ENCODE measurements around the gene FBN1. TPM values are rescaled to one million over a fixed set of nuclear protein-coding genes. Genes with fewer than 3 reads are reported as not detected.

The FBN1 gene
- total RNA-seq, 4 donors from 2014 or later, result 113 to 147 (median 120) TPM

DNA sequence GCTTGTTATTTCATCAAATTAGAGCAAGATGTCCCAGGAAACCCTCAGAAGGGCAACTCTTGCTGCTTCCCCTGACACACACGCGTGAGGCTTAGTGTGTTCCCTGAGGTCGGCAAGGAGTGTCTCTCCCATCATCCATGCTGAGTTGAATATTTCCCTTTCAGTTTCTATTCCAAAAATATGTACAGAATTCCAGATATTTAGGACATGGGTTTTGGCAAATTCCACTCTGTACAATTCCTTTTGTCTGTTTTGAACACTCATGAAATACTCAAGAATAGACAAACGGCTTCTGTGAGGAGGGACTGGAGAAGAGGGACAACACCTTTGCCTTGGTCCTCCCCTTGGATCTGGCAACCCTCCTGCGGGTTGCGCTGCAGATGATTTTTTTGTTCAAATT is 176.2 kb downstream of the FBN1 start:
- peaks cover 6 to 8% of the 10 kb centered on the region in 2 donors for H3K4me1 ChIP-seq
- TF ChIP-seq, protein P1, sequence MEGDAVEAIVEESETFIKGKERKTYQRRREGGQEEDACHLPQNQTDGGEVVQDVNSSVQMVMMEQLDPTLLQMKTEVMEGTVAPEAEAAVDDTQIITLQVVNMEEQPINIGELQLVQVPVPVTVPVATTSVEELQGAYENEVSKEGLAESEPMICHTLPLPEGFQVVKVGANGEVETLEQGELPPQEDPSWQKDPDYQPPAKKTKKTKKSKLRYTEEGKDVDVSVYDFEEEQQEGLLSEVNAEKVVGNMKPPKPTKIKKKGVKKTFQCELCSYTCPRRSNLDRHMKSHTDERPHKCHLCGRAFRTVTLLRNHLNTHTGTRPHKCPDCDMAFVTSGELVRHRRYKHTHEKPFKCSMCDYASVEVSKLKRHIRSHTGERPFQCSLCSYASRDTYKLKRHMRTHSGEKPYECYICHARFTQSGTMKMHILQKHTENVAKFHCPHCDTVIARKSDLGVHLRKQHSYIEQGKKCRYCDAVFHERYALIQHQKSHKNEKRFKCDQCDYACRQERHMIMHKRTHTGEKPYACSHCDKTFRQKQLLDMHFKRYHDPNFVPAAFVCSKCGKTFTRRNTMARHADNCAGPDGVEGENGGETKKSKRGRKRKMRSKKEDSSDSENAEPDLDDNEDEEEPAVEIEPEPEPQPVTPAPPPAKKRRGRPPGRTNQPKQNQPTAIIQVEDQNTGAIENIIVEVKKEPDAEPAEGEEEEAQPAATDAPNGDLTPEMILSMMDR (IDR thresholded peaks at IDR 0.05), result no peak
- TF ChIP-seq POLR2A (IDR thresholded peaks at IDR 0.05), result no peak
- 90 to 95% methylated on average over 6 of the region's 6 CpGs for WGBS, 2 donors
- H3K9me3 ChIP-seq, result no peaks in the 10 kb centered on the region
- H3K4me3 ChIP-seq (replicated peaks in 1 of 3), result no peak overlapping the region
- H3K27ac ChIP-seq, result no peak overlapping the region
- H3K36me3 ChIP-seq, result peaks cover 38 to 47% of the 10 kb centered on the region in 2 donors
- no peaks in the 10 kb centered on the region for H3K27me3 ChIP-seq
- intact Hi-C loops (cut with DNase I), result no loop called here
- DNase-seq, result no peak

DNA sequence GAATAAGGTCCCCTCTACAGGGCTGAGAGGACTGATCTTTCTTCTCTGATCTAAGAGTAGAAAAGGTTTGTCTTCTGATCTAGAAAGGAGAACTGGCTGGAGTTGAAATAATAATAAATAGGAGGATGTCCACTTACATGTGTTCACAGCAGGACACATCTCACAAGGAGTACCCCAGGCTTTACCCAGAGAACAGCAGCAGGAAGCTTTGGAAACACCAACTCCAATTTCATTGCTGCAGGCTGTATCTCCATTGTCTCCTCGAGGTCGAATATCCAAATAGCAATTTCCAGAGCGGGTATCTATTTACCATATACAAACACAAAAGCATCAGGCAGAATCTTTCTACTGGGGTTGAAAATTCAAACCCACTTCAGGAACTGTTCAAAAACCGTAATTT is 177.7 kb downstream of the FBN1 start:
- Histone ChIP-seq H3K27me3 (no peaks in the 10 kb centered on the region), H3K9me3 (no peaks in the 10 kb centered on the region), H3K4me3 (replicated peaks in 1 of 3) (no peak overlapping the region), H3K36me3 (peaks cover 39 to 58% of the 10 kb centered on the region in 2 donors), H3K4me1 (peaks cover 6 to 8% of the 10 kb centered on the region in 2 donors), H3K27ac (no peak overlapping the region)
- intact Hi-C loops (cut with DNase I), result no loop called here
- WGBS, 2 donors, result 92 to 99% methylated on average over 4 of the region's 4 CpGs
- TF ChIP-seq, protein P1 (IDR thresholded peaks at IDR 0.05), result no peak
- TF ChIP-seq POLR2A (IDR thresholded peaks at IDR 0.05), result no peak
- no peak for DNase-seq

DNA sequence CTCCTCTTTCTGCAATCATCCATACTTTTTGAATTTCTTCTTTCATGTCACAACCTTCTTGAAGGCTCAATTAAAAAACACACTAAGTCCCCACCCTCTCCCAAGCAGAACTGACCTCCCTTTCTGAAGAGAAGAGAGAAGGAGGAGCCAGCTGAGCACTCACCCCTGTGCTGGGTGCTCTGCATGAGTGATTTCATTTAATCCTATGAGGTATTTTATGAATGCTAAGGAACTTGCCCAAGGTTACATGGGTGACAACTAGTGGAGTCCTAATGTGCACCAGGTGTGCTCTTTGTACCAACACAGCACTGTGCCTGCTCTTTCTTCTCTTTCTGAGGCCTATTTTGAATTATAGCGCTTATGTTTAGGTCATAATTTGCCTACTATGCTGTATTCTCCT is 178.7 kb downstream of the FBN1 start:
- no peaks in the 10 kb centered on the region for H3K9me3 ChIP-seq
- WGBS, 2 donors, result 95 to 100% methylated on average over 1 of the region's 1 CpG
- peak; percentile 58 to 66 for DNase-seq
- peaks cover 6 to 8% of the 10 kb centered on the region in 2 donors for H3K4me1 ChIP-seq
- H3K4me3 ChIP-seq (replicated peaks in 1 of 3), result no peak overlapping the region
- H3K36me3 ChIP-seq, result peaks cover 33 to 49% of the 10 kb centered on the region in 2 donors
- no peaks in the 10 kb centered on the region for H3K27me3 ChIP-seq
- no peak for TF ChIP-seq POLR2A (IDR thresholded peaks at IDR 0.05)
- TF ChIP-seq, protein P1 (IDR thresholded peaks at IDR 0.05), result no peak
- intact Hi-C loops (cut with DNase I), result no loop called here
- no peak overlapping the region for H3K27ac ChIP-seq

DNA sequence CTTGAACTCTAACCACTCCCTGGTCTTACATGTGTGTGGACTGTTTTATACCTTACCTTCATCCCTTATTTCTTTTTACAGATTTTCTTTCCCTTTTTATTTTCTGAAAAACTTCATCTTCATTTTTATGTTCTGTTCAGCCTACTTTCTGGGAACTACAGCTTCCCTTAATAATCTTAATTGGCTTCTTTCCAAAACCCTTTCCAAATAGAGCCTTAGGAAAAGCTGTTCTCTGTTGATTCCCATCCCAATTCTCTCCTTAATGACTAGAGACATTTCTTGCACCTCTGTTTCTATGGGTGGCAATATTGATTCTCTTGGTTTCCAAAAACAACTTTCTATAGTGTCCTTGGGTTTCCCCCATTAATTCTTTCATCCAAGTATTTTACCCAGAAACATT is 179.4 kb downstream of the FBN1 start:
- no peaks in the 10 kb centered on the region for H3K27me3 ChIP-seq
- H3K4me3 ChIP-seq (replicated peaks in 1 of 3), result no peak overlapping the region
- peaks cover 6 to 8% of the 10 kb centered on the region in 2 donors for H3K4me1 ChIP-seq
- H3K36me3 ChIP-seq, result peaks cover 30 to 46% of the 10 kb centered on the region in 2 donors
- no peak overlapping the region for H3K27ac ChIP-seq
- H3K9me3 ChIP-seq, result no peaks in the 10 kb centered on the region
- TF ChIP-seq, protein P1 (IDR thresholded peaks at IDR 0.05), result no peak
- no peak for TF ChIP-seq POLR2A (IDR thresholded peaks at IDR 0.05)
- DNase-seq, result no peak
- intact Hi-C loops (cut with DNase I), result no loop called here

DNA sequence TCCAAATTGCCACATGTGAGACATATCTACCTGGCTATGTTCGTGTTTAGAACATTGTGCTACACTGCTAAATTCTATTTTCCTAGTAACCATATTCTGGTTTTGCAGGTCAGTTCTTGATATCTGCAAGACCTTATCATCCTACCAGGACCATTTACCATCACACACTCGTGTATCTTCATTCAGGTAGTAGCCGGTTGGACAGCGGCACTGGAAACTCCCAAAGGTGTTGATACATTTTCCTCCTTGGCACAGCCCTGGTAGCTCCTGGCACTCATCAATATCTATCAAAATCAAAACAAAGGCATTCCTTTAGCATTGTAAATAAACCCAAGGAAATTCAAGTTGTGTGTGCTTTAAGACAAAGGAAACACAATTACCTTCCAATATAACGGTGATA is 180.1 kb downstream of the FBN1 start:
- intact Hi-C loops (cut with DNase I), result no loop called here
- no peak for TF ChIP-seq POLR2A (IDR thresholded peaks at IDR 0.05)
- TF ChIP-seq, protein P1 (IDR thresholded peaks at IDR 0.05), result no peak
- no peaks in the 10 kb centered on the region for H3K9me3 ChIP-seq
- DNase-seq, result no peak
- 91 to 92% methylated on average over 5 of the region's 5 CpGs for WGBS, 2 donors
- no peak overlapping the region for H3K27ac ChIP-seq
- no peak overlapping the region for H3K4me3 ChIP-seq (replicated peaks in 1 of 3)
- no peaks in the 10 kb centered on the region for H3K27me3 ChIP-seq
- peaks cover 7 to 9% of the 10 kb centered on the region in 2 donors for H3K4me1 ChIP-seq
- peaks cover 29 to 43% of the 10 kb centered on the region in 2 donors for H3K36me3 ChIP-seq

Measured in thyroid gland (tissue), 4 donors.